UCSD-AML1 (cell line): ENCODE results near the gene BCL11B.

Experiments used
- DNase-seq: peaks from one replicate; lab custom pipeline; 2025; ENCODE audit not compliant: unreplicated experiment; lab: John Stamatoyannopoulos, UW

The BCL11B gene

GRCh38 chr14:99141236-99141635 is 130.8 kb downstream of the BCL11B start:
- DNase-seq: no peak

GRCh38 chr14:99138999-99139865 is 132.8 kb downstream of the BCL11B start:
- DNase-seq: no peak

GRCh38 chr14:99137913-99138571 is 134.0 kb downstream of the BCL11B start:
- DNase-seq: no peak

GRCh38 chr14:99137001-99137700 is 134.8 kb downstream of the BCL11B start:
- no peak for DNase-seq

GRCh38 chr14:99136401-99136800 is 135.6 kb downstream of the BCL11B start:
- no peak for DNase-seq

GRCh38 chr14:99136047-99136400 is 136.0 kb downstream of the BCL11B start:
- no peak for DNase-seq

- no peak for DNase-seq
These were observed 137.4 kb downstream of the BCL11B start for GRCh38 chr14:99134516-99135046.

- DNase-seq: no peak
These were observed 138.1 kb downstream of the BCL11B start for GRCh38 chr14:99133636-99134515.

- no peak for DNase-seq
These were observed 139.0 kb downstream of the BCL11B start for GRCh38 chr14:99132821-99133635.

GRCh38 chr14:99131632-99132271 is 140.2 kb downstream of the BCL11B start:
- no peak for DNase-seq

GRCh38 chr14:99129998-99130397 is 142.0 kb downstream of the BCL11B start:
- no peak for DNase-seq

- DNase-seq: no peak
These were observed 142.7 kb downstream of the BCL11B start for GRCh38 chr14:99129211-99129696.

- no peak for DNase-seq
These were observed 143.8 kb downstream of the BCL11B start for GRCh38 chr14:99128185-99128584.

GRCh38 chr14:99127651-99128167 is 144.3 kb downstream of the BCL11B start:
- no peak for DNase-seq

- DNase-seq: no peak
These were observed 146.2 kb downstream of the BCL11B start for GRCh38 chr14:99125616-99126431.

- no peak for DNase-seq
These were observed 146.9 kb downstream of the BCL11B start for GRCh38 chr14:99125113-99125512.

- DNase-seq: no peak
These were observed 147.4 kb downstream of the BCL11B start for GRCh38 chr14:99124482-99125105.
